C4-2B (cell line): ENCODE data around the gene ABCA6.

Experiments used
- CTCF ChIP-seq: fragments of 450-650 bp; conservative IDR thresholded peaks from 2 replicates; pipeline ENCODE4 v1.5.1; 2017; ENCODE audit warnings: mild to moderate bottlenecking
- ZFX ChIP-seq: fragments of 450-650 bp; IDR thresholded peaks from 2 replicates; pipeline ENCODE4 v1.6.1; 2017

- TF ChIP-seq CTCF (no peak), ZFX (no peak)
These were observed 59.0 kb downstream of the ABCA6 start for GRCh38 chr17:69082696-69083095.
